ENCODE measurements around the gene TUBAL3.

- TF ChIP-seq POLR2A (IDR thresholded peaks at IDR 0.05; ENCODE audit: low read length): no peak
- TF ChIP-seq BHLHE40 (IDR thresholded peaks at IDR 0.05; ENCODE audit: low read depth, low read length): no peak
- no peak for TF ChIP-seq CHD2 (IDR thresholded peaks at IDR 0.05; ENCODE audit: low read length, partially characterized antibody)
- no peak for TF ChIP-seq REST (IDR thresholded peaks at IDR 0.05)
- TF ChIP-seq NR3C1 (IDR thresholded peaks at IDR 0.05): no peak
- TF ChIP-seq CTCF (IDR thresholded peaks at IDR 0.05): no peak
- no peak for TF ChIP-seq KDM1A (IDR thresholded peaks at IDR 0.05; ENCODE audit: low read depth)
- no peak for TF ChIP-seq JUN (IDR thresholded peaks at IDR 0.05)
- no peak for TF ChIP-seq RAD21 (conservative IDR thresholded peaks at IDR 0.05 in 1 of 2, IDR thresholded peaks at IDR 0.05 in 1 of 2)
- no peak for TF ChIP-seq CHD4 (IDR thresholded peaks at IDR 0.05; ENCODE audit: borderline replicate concordance)
These were observed 36.5 kb upstream of the TUBAL3 start for GRCh38 chr10:5441106-5441505.
